Keratinocyte (primary cell): ENCODE data around the gene CRK.

Experiments
- EZH2 ChIP-seq: IDR thresholded peaks from one replicate; pipeline ENCODE4 v1.6.1; 2012; ENCODE audit warnings: inconsistent platforms, mild to moderate bottlenecking, low read length, moderate library complexity
- TF ChIP-seq, protein P1 (sequence below), 3 experiments: IDR thresholded peaks in 1 of 3; conservative IDR thresholded peaks in 1 of 3; optimal IDR thresholded peaks in 1 of 3; 2 replicates in 2 of 3; 3 replicates in 1 of 3; pipeline versions ENCODE3 to v1.5.1; 2011; ENCODE audit warnings: low read length in 3 of 3, mild to moderate bottlenecking in 3 of 3, moderate library complexity in 2 of 3, control low read depth in 1 of 3, inconsistent platforms in 1 of 3; ENCODE audit not compliant: insufficient read depth in 2 of 3; ENCODE audit errors: extremely low read depth in 1 of 3

DNA sequence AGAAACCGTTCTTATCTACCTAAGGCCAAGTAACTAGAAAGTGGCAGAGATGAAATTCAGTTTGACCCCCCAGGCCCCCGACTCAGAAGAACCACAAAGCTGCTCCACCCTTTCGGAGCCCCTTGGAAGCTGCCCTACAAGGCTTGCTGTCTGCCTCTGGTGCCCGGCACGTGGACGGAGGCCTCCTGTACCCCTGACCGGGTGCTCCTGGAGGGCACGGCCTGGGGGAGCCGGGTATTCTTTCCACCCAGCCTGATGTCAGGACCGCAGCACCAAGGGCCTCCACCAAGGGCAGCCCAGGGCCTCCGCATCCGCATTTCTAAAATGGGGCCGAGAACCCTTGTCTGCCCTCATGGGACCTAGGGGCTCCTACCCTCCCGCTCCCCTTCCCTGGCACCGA lies 15.5 kb upstream of the CRK start:
- TF ChIP-seq EZH2 = no peak
- TF ChIP-seq, protein P1, sequence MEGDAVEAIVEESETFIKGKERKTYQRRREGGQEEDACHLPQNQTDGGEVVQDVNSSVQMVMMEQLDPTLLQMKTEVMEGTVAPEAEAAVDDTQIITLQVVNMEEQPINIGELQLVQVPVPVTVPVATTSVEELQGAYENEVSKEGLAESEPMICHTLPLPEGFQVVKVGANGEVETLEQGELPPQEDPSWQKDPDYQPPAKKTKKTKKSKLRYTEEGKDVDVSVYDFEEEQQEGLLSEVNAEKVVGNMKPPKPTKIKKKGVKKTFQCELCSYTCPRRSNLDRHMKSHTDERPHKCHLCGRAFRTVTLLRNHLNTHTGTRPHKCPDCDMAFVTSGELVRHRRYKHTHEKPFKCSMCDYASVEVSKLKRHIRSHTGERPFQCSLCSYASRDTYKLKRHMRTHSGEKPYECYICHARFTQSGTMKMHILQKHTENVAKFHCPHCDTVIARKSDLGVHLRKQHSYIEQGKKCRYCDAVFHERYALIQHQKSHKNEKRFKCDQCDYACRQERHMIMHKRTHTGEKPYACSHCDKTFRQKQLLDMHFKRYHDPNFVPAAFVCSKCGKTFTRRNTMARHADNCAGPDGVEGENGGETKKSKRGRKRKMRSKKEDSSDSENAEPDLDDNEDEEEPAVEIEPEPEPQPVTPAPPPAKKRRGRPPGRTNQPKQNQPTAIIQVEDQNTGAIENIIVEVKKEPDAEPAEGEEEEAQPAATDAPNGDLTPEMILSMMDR (optimal IDR thresholded peaks at IDR 0.05 in 1 of 3, IDR thresholded peaks at IDR 0.05 in 1 of 3, conservative IDR thresholded peaks at IDR 0.05 in 1 of 3; ENCODE audit: extremely low read depth in 1 of 3, insufficient read depth in 2 of 3, low read length in 3 of 3) = no peak
